T-helper 17 cell (primary cell): ENCODE data around the gene HLA-DOB. TPM values are rescaled to one million over a fixed set of nuclear protein-coding genes. Genes with fewer than 3 reads are reported as not detected.
"Not testable (repeated sequence)": the region's sequence is repeated elsewhere in the genome, so short reads cannot be mapped to it uniquely, and the experiment has no call there.

Experiments used
- ATAC-seq: fragments of 150-1000 bp; cut with Tn5 transposase; 2 replicates; pipeline ENCODE4 v1.10.0; 2021; ENCODE audit warnings: mild to moderate bottlenecking, moderate library complexity
- DNase-seq, 3 donors: peaks; one replicate each; pipeline versions ENCODE4 v3.0.0 to v3.0.0-alpha.2; 2020 to 2021
- H3K9me3 ChIP-seq: one replicate; pipeline ENCODE4 v1.7.0; 2013; ENCODE audit warnings: low read length, mild to moderate bottlenecking; ENCODE audit not compliant: control insufficient read depth, poor library complexity, severe bottlenecking
- H3K27ac Mint-ChIP-seq: one replicate; pipeline ENCODE4 v1.8.0; 2022; ENCODE audit warnings: mild to moderate bottlenecking, moderate library complexity, mixed read lengths
- H3K27me3 Mint-ChIP-seq: one replicate; pipeline ENCODE4 v1.8.0; 2022; ENCODE audit warnings: mixed read lengths
- H3K36me3 Mint-ChIP-seq: one replicate; pipeline ENCODE4 v1.8.0; 2022; ENCODE audit warnings: low read depth, mixed read lengths
- H3K4me1 Mint-ChIP-seq: one replicate; pipeline ENCODE4 v1.8.0; 2022; ENCODE audit warnings: mild to moderate bottlenecking, mixed read lengths
- H3K4me3 Mint-ChIP-seq: one replicate; pipeline ENCODE4 v1.8.0; 2022; ENCODE audit warnings: mild to moderate bottlenecking, moderate library complexity, mixed read lengths
- total RNA-seq, 4 donors: library from RNA in 2 of 4; stranded (reverse) in 2 of 4; gene quantifications; one replicate each; pipeline ENCODE4 v1.2.3 and lab custom pipeline; 2022 to 2026

The HLA-DOB gene
- total RNA-seq, 2 donors from 2014 or later = 2.3 to 6.6 TPM

GRCh38 chr6:32785781-32786533 is 30.8 kb downstream of the HLA-DOB start:
- ATAC-seq = peak; percentile 66
- H3K27me3 Mint-ChIP-seq = peaks cover 40% of the 10 kb centered on the region

GRCh38 chr6:32782923-32783322 is 33.9 kb downstream of the HLA-DOB start:
- H3K4me3 Mint-ChIP-seq, H3K36me3 Mint-ChIP-seq, DNase-seq, H3K27ac Mint-ChIP-seq, H3K9me3 ChIP-seq, ATAC-seq, H3K4me1 Mint-ChIP-seq: not testable (repeated sequence)
- H3K27me3 Mint-ChIP-seq = peaks cover 46% of the 10 kb centered on the region

More at GRCh38 chr6:32785781-32786533, 30.8 kb downstream of the HLA-DOB start:
- Mint-ChIP-seq H3K4me1 (peaks cover 2% of the 10 kb centered on the region), H3K4me3 (no peak overlapping the region), H3K27ac (no peak overlapping the region), H3K36me3 (no peaks in the 10 kb centered on the region)
- DNase-seq = no peak
- no peaks in the 10 kb centered on the region for H3K9me3 ChIP-seq

DNA sequence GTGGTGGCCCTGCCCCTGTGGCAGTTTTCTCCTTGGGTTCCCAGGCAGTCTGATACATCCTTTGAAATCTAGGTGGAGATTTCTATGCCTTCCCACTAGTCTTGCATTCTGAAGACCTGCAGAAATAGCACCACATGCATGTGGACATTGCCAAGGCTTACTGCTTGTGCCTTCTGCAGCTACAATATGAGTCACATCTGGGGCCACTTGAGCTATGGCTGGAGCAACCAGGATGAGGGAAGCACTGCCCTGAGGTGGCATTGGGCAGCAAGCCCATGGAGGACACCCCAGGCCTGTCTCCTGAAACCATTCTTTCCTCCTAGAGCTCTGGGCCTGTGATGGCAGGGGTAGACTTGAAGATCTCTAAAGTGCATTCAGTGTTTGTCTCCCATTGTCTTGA is 37.8 kb downstream of the HLA-DOB start:
- no peak overlapping the region for H3K4me3 Mint-ChIP-seq
- peaks cover 44% of the 10 kb centered on the region for H3K27me3 Mint-ChIP-seq
- DNase-seq (no peak), ATAC-seq (no peak)
- no peaks in the 10 kb centered on the region for H3K4me1 Mint-ChIP-seq
- no peaks in the 10 kb centered on the region for H3K9me3 ChIP-seq
- H3K36me3 Mint-ChIP-seq = peaks cover 5% of the 10 kb centered on the region
- H3K27ac Mint-ChIP-seq = no peak overlapping the region

DNA sequence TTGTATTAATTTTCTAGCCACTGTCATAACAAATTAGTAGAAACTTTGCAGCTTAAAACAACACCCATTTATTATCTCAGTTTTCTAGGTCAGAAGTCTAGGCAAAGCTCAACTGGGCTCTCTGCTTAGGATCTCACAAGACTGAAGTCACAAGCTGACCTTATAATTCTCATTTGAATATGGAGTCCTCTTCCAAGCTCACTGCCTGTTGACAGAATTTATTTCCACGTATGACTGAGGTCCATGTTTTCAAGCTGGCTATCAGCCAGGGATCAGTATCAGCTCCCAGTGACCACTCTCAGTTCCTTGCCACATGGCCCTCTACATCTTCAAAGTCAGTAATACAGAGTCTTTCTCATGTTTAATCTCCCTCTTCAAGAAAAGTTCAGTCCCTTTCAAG is 41.7 kb downstream of the HLA-DOB start:
- Mint-ChIP-seq H3K27me3 (peaks cover 61% of the 10 kb centered on the region), H3K27ac (no peak overlapping the region), H3K4me1 (no peaks in the 10 kb centered on the region), H3K36me3 (peaks cover 9% of the 10 kb centered on the region), H3K4me3 (no peak overlapping the region)
- DNase-seq (no peak), ATAC-seq (no peak)
- no peaks in the 10 kb centered on the region for H3K9me3 ChIP-seq

GRCh38 chr6:32774426-32774825 is 42.4 kb downstream of the HLA-DOB start:
- Mint-ChIP-seq H3K27ac (no peak overlapping the region), H3K4me1 (no peaks in the 10 kb centered on the region), H3K27me3 (peaks cover 63% of the 10 kb centered on the region), H3K36me3 (peaks cover 8% of the 10 kb centered on the region), H3K4me3 (no peak overlapping the region)
- H3K9me3 ChIP-seq = no peaks in the 10 kb centered on the region
- no peak for ATAC-seq
- no peak for DNase-seq

DNA sequence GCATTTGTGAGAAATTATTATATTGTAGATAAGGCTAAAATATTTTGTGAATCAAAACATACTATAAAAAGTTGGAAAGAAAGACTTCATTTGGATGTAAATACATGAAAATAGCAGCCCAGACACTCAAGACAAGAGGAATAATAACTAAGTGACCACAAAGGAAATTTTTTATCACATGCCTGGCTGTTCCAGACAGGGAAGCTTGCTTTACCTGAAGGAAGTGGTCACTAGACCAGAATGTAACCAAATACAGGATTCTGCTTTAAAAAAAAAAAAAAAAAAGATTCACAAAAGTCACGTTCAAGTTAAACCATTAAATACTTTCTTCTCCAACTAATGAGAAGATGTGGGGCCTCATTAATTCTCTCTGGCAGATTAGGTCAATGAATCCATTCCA is 44.1 kb downstream of the HLA-DOB start:
- Mint-ChIP-seq H3K36me3 (peaks cover 6% of the 10 kb centered on the region), H3K4me1 (no peaks in the 10 kb centered on the region), H3K4me3 (no peak overlapping the region), H3K27me3 (peaks cover 67% of the 10 kb centered on the region), H3K27ac (no peak overlapping the region)
- no peaks in the 10 kb centered on the region for H3K9me3 ChIP-seq
- DNase-seq (no peak), ATAC-seq (no peak)

DNA sequence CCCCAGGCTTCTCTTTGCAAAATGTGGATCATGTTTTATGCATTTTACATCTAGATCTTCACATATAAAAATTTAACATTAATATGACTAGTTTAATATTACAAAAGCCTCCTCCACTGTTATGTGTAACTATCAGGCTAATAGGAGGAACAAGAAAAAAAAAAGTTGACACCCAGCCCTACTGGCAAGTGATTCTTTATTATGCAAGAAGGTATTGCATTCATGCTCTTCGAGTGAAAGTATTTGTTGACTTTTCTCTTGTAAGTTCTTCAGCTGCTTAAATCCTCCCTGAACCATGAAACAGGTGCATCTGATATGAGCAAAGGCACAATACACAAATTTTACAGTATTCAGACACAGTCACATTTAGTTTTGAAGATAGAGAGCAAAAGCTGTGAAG is 52.8 kb downstream of the HLA-DOB start:
- Mint-ChIP-seq H3K4me1 (peaks cover 5% of the 10 kb centered on the region), H3K36me3 (no peaks in the 10 kb centered on the region), H3K4me3 (no peak overlapping the region), H3K27me3 (peaks cover 79% of the 10 kb centered on the region), H3K27ac (no peak overlapping the region)
- no peaks in the 10 kb centered on the region for H3K9me3 ChIP-seq
- DNase-seq (no peak), ATAC-seq (no peak)

- H3K9me3 ChIP-seq = no peaks in the 10 kb centered on the region
- H3K36me3 Mint-ChIP-seq = no peaks in the 10 kb centered on the region
- H3K27me3 Mint-ChIP-seq = peaks cover 81% of the 10 kb centered on the region
- DNase-seq (no peak), ATAC-seq (peak; percentile 46)
- peaks cover 5% of the 10 kb centered on the region for H3K4me1 Mint-ChIP-seq
- H3K4me3 Mint-ChIP-seq = no peak within 1 kb of the TSS
- H3K27ac Mint-ChIP-seq = no peak within 1 kb of the TSS
These were observed 53.4 kb downstream of the HLA-DOB start, which contains the start of gene HLA-DQB2 for GRCh38 chr6:32763421-32763820. Gene HLA-DQB2, minus strand, starts transcription at chr6:32763532. Its CDS starts 62 bp downstream, at chr6:32763470.

Other genes starting within 250 kb of the HLA-DOB start
- 10 to 100 TPM; 39.8 to 46.5 TPM for gene HLA-DRB1, start 227.2 kb downstream of the HLA-DOB start, total RNA-seq
- 10 to 100 TPM; 18.2 to 21.5 TPM for gene HLA-DQA1, start 179.6 kb downstream of the HLA-DOB start, total RNA-seq
- 10 to 100 TPM; 15.7 to 16.2 TPM for gene HLA-DQB1, start 150.3 kb downstream of the HLA-DOB start, total RNA-seq
- 1 to 10 TPM in 1 of 2 donors, under 1 TPM in 1; 0.70 to 3.4 TPM for gene HLA-DQA2, start 75.6 kb downstream of the HLA-DOB start, total RNA-seq
- gene HLA-DQB2, start 53.5 kb downstream of the HLA-DOB start, total RNA-seq = 1 to 10 TPM; 1.1 to 8.3 TPM
- 100 to 1,000 TPM in 1 of 2 donors, 10 to 100 TPM in 1; 92.6 to 103 TPM for gene TAP2, start 21.7 kb upstream of the HLA-DOB start, total RNA-seq
- 100 to 1,000 TPM; 131 to 139 TPM for gene PSMB8, start 27.0 kb upstream of the HLA-DOB start, total RNA-seq
- 100 to 1,000 TPM; 119 to 125 TPM for gene TAP1, start 36.7 kb upstream of the HLA-DOB start, total RNA-seq
- gene PSMB9, start 37.2 kb upstream of the HLA-DOB start, total RNA-seq = 100 to 1,000 TPM in 1 of 2 donors, 10 to 100 TPM in 1; 70.5 to 121 TPM
- gene HLA-DMB, start 124.0 kb upstream of the HLA-DOB start, total RNA-seq = 10 to 100 TPM; 11.1 to 23.3 TPM
- 10 to 100 TPM; 20.9 to 23.4 TPM for gene HLA-DMA, start 136.1 kb upstream of the HLA-DOB start, total RNA-seq
- 100 to 1,000 TPM; 409 to 459 TPM for gene BRD2, start 151.6 kb upstream of the HLA-DOB start, total RNA-seq
- gene HLA-DOA, start 192.6 kb upstream of the HLA-DOB start, total RNA-seq = 1 to 10 TPM; 2.6 to 5.1 TPM